IMR-90 (cell line): ENCODE results near the gene RHBDL3. TPM values are rescaled to one million over a fixed set of nuclear protein-coding genes. Genes with fewer than 3 reads are reported as not detected.

ENCODE experiments used
- ATAC-seq: fragments of 200-7000 bp; cut with Tn5 transposase; 2 replicates; pipeline ENCODE4 v1.9.1; 2020; ENCODE audit warnings: low read depth, mild to moderate bottlenecking, moderate library complexity
- BruUV-seq: library from RNA; stranded (reverse); fragments of 400-500 nt; replicated peaks from 2 replicates; lab custom pipeline; 2021; lab: Mats Ljungman, UMichigan
- CTCF ChIA-PET: fragments of 300-600 bp; formaldehyde crosslinking; extraction: SDS; loops from one replicate; lab custom pipeline; 2021; ENCODE audit warnings: antibody characterized with exemption; lab: Yijun Ruan, JAX
- POLR2A ChIA-PET: fragments of 300-600 bp; sonication (Branson Sonifier 250); formaldehyde crosslinking; loops from one replicate; lab custom pipeline; 2022; ENCODE audit warnings: antibody characterized with exemption; ENCODE audit not compliant: unreplicated experiment; lab: Charles Lee
- DNase-seq: peaks from one replicate; pipeline ENCODE4 v3.0.0; 2013
- H2AFZ ChIP-seq: replicated peaks from 2 replicates; pipeline ENCODE3; 2013; ENCODE audit warnings: low read length, mild to moderate bottlenecking; ENCODE audit not compliant: poor library complexity
- H2AK5ac ChIP-seq: 2 replicates; pipeline ENCODE4 v1.6.1; 2013; ENCODE audit warnings: low read depth, low read length, inconsistent platforms
- H2AK9ac ChIP-seq: replicated peaks from 2 replicates; pipeline ENCODE3; 2013; ENCODE audit warnings: mild to moderate bottlenecking, low read depth, low read length, moderate library complexity; ENCODE audit not compliant: poor library complexity
- H2BK120ac ChIP-seq: 2 replicates; pipeline ENCODE4 v1.6.1; 2013; ENCODE audit warnings: low read depth, low read length, inconsistent platforms
- H2BK15ac ChIP-seq: 3 replicates; pipeline ENCODE4 v1.6.1; 2013; ENCODE audit warnings: low read depth, low read length, inconsistent platforms
- H2BK20ac ChIP-seq: 2 replicates; pipeline ENCODE4 v1.6.1; 2013; ENCODE audit warnings: low read depth, mild to moderate bottlenecking, inconsistent platforms, low read length, moderate library complexity
- H2BK5ac ChIP-seq: 2 replicates; pipeline ENCODE4 v1.6.1; 2013; ENCODE audit warnings: mild to moderate bottlenecking, low read depth, low read length, inconsistent platforms; ENCODE audit not compliant: poor library complexity, severe bottlenecking
- H3K14ac ChIP-seq: replicated peaks from 2 replicates; pipeline ENCODE4 v1.6.1; 2013; ENCODE audit warnings: low read depth, low read length, inconsistent platforms
- H3K18ac ChIP-seq: 2 replicates; pipeline ENCODE4 v1.6.1; 2013; ENCODE audit warnings: low read depth, low read length, control low read depth
- H3K23ac ChIP-seq: 2 replicates; pipeline ENCODE4 v1.6.1; 2013; ENCODE audit warnings: low read depth, low read length, inconsistent platforms
- H3K27ac ChIP-seq: 2 replicates; pipeline ENCODE4 v1.5.1; 2013; ENCODE audit warnings: mild to moderate bottlenecking, control low read depth, low read length; ENCODE audit not compliant: insufficient read depth
- H3K27me3 ChIP-seq: 2 replicates; pipeline ENCODE4 v1.6.1; 2013; ENCODE audit warnings: low read length; ENCODE audit not compliant: control insufficient read depth, insufficient read depth
- H3K36me3 ChIP-seq: 2 replicates; pipeline ENCODE4 v1.6.1; 2013; ENCODE audit warnings: low read length, mixed read lengths; ENCODE audit not compliant: control insufficient read depth, insufficient read depth
- H3K4ac ChIP-seq: 2 replicates; pipeline ENCODE4 v1.6.1; 2013; ENCODE audit warnings: low read depth, low read length, inconsistent platforms
- H3K4me1 ChIP-seq: 2 replicates; pipeline ENCODE4 v1.6.1; 2013; ENCODE audit warnings: low read length, mixed read lengths; ENCODE audit not compliant: control insufficient read depth, insufficient read depth
- H3K4me2 ChIP-seq: 2 replicates; pipeline ENCODE4 v1.6.1; 2013; ENCODE audit warnings: low read depth, mild to moderate bottlenecking, control low read depth, low read length, moderate library complexity
- H3K4me3 ChIP-seq: 2 replicates; pipeline ENCODE4 v1.5.1; 2013; ENCODE audit warnings: low read depth, mild to moderate bottlenecking, control low read depth, low read length, moderate library complexity; ENCODE audit not compliant: insufficient read depth
- H3K56ac ChIP-seq: 2 replicates; pipeline ENCODE4 v1.6.1; 2013; ENCODE audit warnings: low read length, inconsistent platforms; ENCODE audit not compliant: insufficient read depth; ENCODE audit errors: extremely low read depth
- H3K79me1 ChIP-seq, 2 experiments: 2 replicates each; pipeline ENCODE4 v1.6.1; 2013; ENCODE audit warnings: low read length in 2 of 2, inconsistent platforms in 1 of 2, low read depth in 1 of 2
- H3K9ac ChIP-seq: 2 replicates; pipeline ENCODE4 v1.6.1; 2013; ENCODE audit warnings: low read depth, low read length, control low read depth
- H3K9me1 ChIP-seq: 2 replicates; pipeline ENCODE4 v1.6.1; 2013; ENCODE audit warnings: low read length, inconsistent platforms; ENCODE audit not compliant: insufficient read depth
- H3K9me3 ChIP-seq: 2 replicates; pipeline ENCODE4 v1.6.1; 2013; ENCODE audit warnings: low read length; ENCODE audit not compliant: control insufficient read depth, insufficient read depth
- H4K20me1 ChIP-seq: 2 replicates; pipeline ENCODE4 v1.6.1; 2013; ENCODE audit warnings: low read length, inconsistent platforms; ENCODE audit not compliant: insufficient read depth
- H4K5ac ChIP-seq: 2 replicates; pipeline ENCODE4 v1.6.1; 2013; ENCODE audit warnings: mild to moderate bottlenecking, low read depth, low read length, control low read depth
- H4K8ac ChIP-seq, 2 experiments: 2 replicates each; pipeline ENCODE4 v1.6.1; 2013; ENCODE audit warnings: low read depth in 2 of 2, low read length in 2 of 2, control low read depth in 1 of 2, inconsistent platforms in 1 of 2
- H4K91ac ChIP-seq: 2 replicates; pipeline ENCODE4 v1.6.1; 2013; ENCODE audit warnings: low read depth, low read length, inconsistent platforms; ENCODE audit not compliant: insufficient read depth
- BHLHE40 ChIP-seq: fragments of 150-350 bp; IDR thresholded peaks from 2 replicates; pipeline ENCODE4 v1.6.1; 2016; ENCODE audit warnings: mild to moderate bottlenecking, low read depth, low read length
- CHD1 ChIP-seq: IDR thresholded peaks from 2 replicates; pipeline ENCODE4 v1.6.1; 2012; ENCODE audit warnings: low read depth, low read length, improper control_type of control experiment
- RAD21 ChIP-seq: IDR thresholded peaks from 2 replicates; pipeline ENCODE4 v1.6.1; 2012; ENCODE audit warnings: low read length, improper control_type of control experiment
- WGBS, 2 experiments: methylation state at CpG; one replicate each; pipeline versions ENCODE4 v1.1.5 to v1.1.7; 2013; ENCODE audit warnings: missing lambda C conversion rate in 2 of 2; ENCODE audit not compliant: insufficient read length in 1 of 2; ENCODE audit errors: extremely low coverage in 2 of 2; 5-methylcytosine and 5-hydroxymethylcytosine counted together
- dilution Hi-C: fragments of 300-500 bp; cut with HindIII; formaldehyde crosslinking; loops from one replicate; pipeline ENCODE4 v1.14.3; 2018; ENCODE audit warnings: low sequenced_read_pairs; ENCODE audit not compliant: unreplicated experiment
- in situ Hi-C: fragments of 300-500 bp; cut with MboI; formaldehyde crosslinking; loops from 3 replicates; pipeline ENCODE4 v1.14.3; 2019; ENCODE audit warnings: low sequenced_read_pairs, inconsistent platforms, mixed read lengths
- intact Hi-C: fragments of 100-400 bp; cut with micrococcal nuclease; formaldehyde crosslinking; loops from 2 replicates; pipeline ENCODE4 v1.10.0; 2022
- polyA plus RNA-seq, 3 experiments: library from polyadenylated mRNA; depleted of rRNA; stranded (reverse); fragments of >200 nt; gene quantifications; 2 replicates each; pipeline ENCODE4 v1.2.3, GENCODE V29; 2012; ENCODE audit warnings: low replicate concordance in 1 of 3
- total RNA-seq: library from RNA; depleted of rRNA; stranded (reverse); fragments of >200 nt; gene quantifications from 2 replicates; pipeline ENCODE4 v1.2.3, GENCODE V29; 2012

RHBDL3 gene
- total and polyA plus RNA-seq, 2 of the 4 experiments (the other 2 are of a cell fraction), result 0.09 to 0.18 TPM

DNA sequence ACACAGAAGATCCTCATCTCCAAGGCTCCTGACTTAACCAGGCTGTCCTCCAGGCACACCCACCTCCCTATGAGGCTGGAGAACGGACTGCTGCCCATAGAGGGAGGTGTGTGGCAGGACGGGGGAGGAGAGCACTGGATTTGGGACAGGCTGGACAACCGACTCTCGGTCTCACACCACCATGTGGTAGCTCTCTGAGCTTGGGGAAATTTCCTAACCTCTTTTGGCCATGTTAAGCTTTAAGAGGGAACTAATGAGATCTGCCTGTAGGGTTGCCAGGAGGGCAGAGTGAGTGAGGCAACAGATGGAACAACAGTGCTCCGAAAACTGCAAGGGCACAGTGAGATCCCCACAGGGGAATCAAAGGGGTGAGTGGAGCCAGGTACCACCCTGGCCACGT is 32.7 kb downstream of the RHBDL3 start:
- H3K36me3 ChIP-seq, result no peaks in the 10 kb centered on the region
- no peaks in the 10 kb centered on the region for H3K4me1 ChIP-seq
- DNase-seq, result no peak
- ATAC-seq, result no peak
- POLR2A ChIA-PET, result no interaction called here
- 100% methylated on average over 1 of the region's 6 CpGs; no CpG with 5 or more reads in 1 of the 2 experiments for WGBS, 2 experiments
- H4K5ac ChIP-seq, result no peak overlapping the region
- peaks cover 32% of the 10 kb centered on the region for H3K27me3 ChIP-seq
- H2AFZ ChIP-seq, result no peak overlapping the region
- peaks cover 3% of the 10 kb centered on the region; the same call in 1 of the 2 replicates for H3K9me1 ChIP-seq
- no peak overlapping the region for H3K4me2 ChIP-seq
- no peaks in the 10 kb centered on the region for H3K79me1 ChIP-seq
- CTCF ChIA-PET, result interaction anchor here (0.9 kb wide), 1 partner anchor 13 kb away, joined by 3 read pairs; no protein-coding TSS in a partner anchor
- H2BK120ac ChIP-seq, result no peak overlapping the region
- no peak overlapping the region for H3K23ac ChIP-seq
- no peak overlapping the region for H3K4me3 ChIP-seq
- in situ Hi-C loops (no loop called here), dilution Hi-C loops (no loop called here), intact Hi-C loops (no loop called here)
- H3K9ac ChIP-seq, result no peak overlapping the region
- no peak overlapping the region for H4K91ac ChIP-seq
- no peak overlapping the region for H3K56ac ChIP-seq
- no peaks in the 10 kb centered on the region; the same call in 1 of the 2 replicates for H4K20me1 ChIP-seq
- H2BK15ac ChIP-seq, result no peak overlapping the region
- no peak overlapping the region for H3K4ac ChIP-seq
- no peak overlapping the region for H2AK5ac ChIP-seq
- no peak overlapping the region for H4K8ac ChIP-seq
- H3K14ac ChIP-seq, result no peak overlapping the region
- H3K9me3 ChIP-seq, result no peaks in the 10 kb centered on the region
- no peak overlapping the region for H3K27ac ChIP-seq
- no peak overlapping the region for H2BK5ac ChIP-seq
- no TSS peak for BruUV-seq
- H2AK9ac ChIP-seq, result no peak overlapping the region
- H2BK20ac ChIP-seq, result no peak overlapping the region
- H3K18ac ChIP-seq, result no peak overlapping the region
- TF ChIP-seq BHLHE40 (no peak), CHD1 (no peak), RAD21 (no peak)
